HepG2 (cell line): Measurements from ENCODE around the gene EIF3L. TPM values are rescaled to one million over a fixed set of nuclear protein-coding genes. Genes with fewer than 3 reads are reported as not detected.

ENCODE experiments used
- AGO2 ChIP-seq: fragments of 200-400 bp; formaldehyde crosslinking; optimal IDR thresholded peaks from 2 replicates; pipeline ENCODE3; 2017; ENCODE audit warnings: mild to moderate bottlenecking, low read depth, low read length, moderate library complexity
- ARNT ChIP-seq: fragments of 450-650 bp; IDR thresholded peaks from 2 replicates; pipeline ENCODE4 v1.6.1; 2017
- DNMT3B ChIP-seq: conservative IDR thresholded peaks from 2 replicates; pipeline ENCODE4 v1.6.1; 2016; ENCODE audit warnings: missing biosample characterization, control low read depth
- GATAD1 ChIP-seq: IDR thresholded peaks from 2 replicates; pipeline ENCODE4 v1.6.1; 2016; ENCODE audit warnings: missing genetic modification reagents, missing compliant biosample characterization
- HOXA3 ChIP-seq: sonication (generic); formaldehyde crosslinking; IDR thresholded peaks from 2 replicates; pipeline ENCODE4 v1.5.0; 2020; ENCODE audit warnings: missing genetic modification reagents
- KLF15 ChIP-seq: sonication (generic); formaldehyde crosslinking; IDR thresholded peaks from 2 replicates; pipeline ENCODE4 v1.8.1; 2023; ENCODE audit warnings: borderline replicate concordance, mild to moderate bottlenecking, inconsistent platforms, missing genetic modification reagents, mixed read lengths
- NFYB ChIP-seq: sonication (generic); formaldehyde crosslinking; IDR thresholded peaks from 2 replicates; pipeline ENCODE4 v1.4.0; 2020; ENCODE audit warnings: missing genetic modification reagents
- NKX3-1 ChIP-seq: sonication (generic); formaldehyde crosslinking; IDR thresholded peaks from 2 replicates; pipeline ENCODE4 v1.5.0; 2020; ENCODE audit warnings: missing genetic modification reagents
- PPARG ChIP-seq: conservative IDR thresholded peaks from 2 replicates; pipeline ENCODE4 v1.6.1; 2016; ENCODE audit warnings: missing biosample characterization, missing genetic modification reagents
- RARA ChIP-seq: IDR thresholded peaks from 2 replicates; pipeline ENCODE4 v1.6.1; 2016; ENCODE audit warnings: missing genetic modification reagents, missing compliant biosample characterization
- REXO4 ChIP-seq: sonication (generic); formaldehyde crosslinking; IDR thresholded peaks from 2 replicates; pipeline ENCODE4 v1.8.0; 2022; ENCODE audit warnings: missing genetic modification reagents, mild to moderate bottlenecking, borderline replicate concordance
- TEAD2 ChIP-seq: sonication (generic); formaldehyde crosslinking; IDR thresholded peaks from 2 replicates; pipeline ENCODE4 v1.9.0; 2021; ENCODE audit warnings: missing genetic modification reagents
- ZNF138 ChIP-seq: sonication (generic); formaldehyde crosslinking; IDR thresholded peaks from 2 replicates; pipeline ENCODE4 v1.5.0; 2020; ENCODE audit warnings: mild to moderate bottlenecking, low read depth, missing genetic modification reagents
- ZNF20 ChIP-seq: sonication (generic); formaldehyde crosslinking; IDR thresholded peaks from 2 replicates; pipeline ENCODE4 v1.4.0; 2020; ENCODE audit warnings: mild to moderate bottlenecking, moderate library complexity, missing genetic modification reagents
- ZNF34 ChIP-seq: sonication (generic); formaldehyde crosslinking; IDR thresholded peaks from 2 replicates; pipeline ENCODE4 v1.4.0; 2020; ENCODE audit warnings: mild to moderate bottlenecking, missing genetic modification reagents, borderline replicate concordance
- ZNF44 ChIP-seq: sonication (generic); formaldehyde crosslinking; IDR thresholded peaks from 2 replicates; pipeline ENCODE4 v1.5.1; 2020; ENCODE audit warnings: mild to moderate bottlenecking, missing genetic modification reagents
- ZNF619 ChIP-seq: sonication (generic); formaldehyde crosslinking; IDR thresholded peaks from 2 replicates; pipeline ENCODE4 v1.4.0; 2020; ENCODE audit warnings: mild to moderate bottlenecking, missing genetic modification reagents
- ZNF672 ChIP-seq: sonication (generic); formaldehyde crosslinking; IDR thresholded peaks from 2 replicates; pipeline ENCODE4 v1.8.1; 2022; ENCODE audit warnings: missing genetic modification reagents
- ZNF724P ChIP-seq: sonication (generic); formaldehyde crosslinking; IDR thresholded peaks from 2 replicates; pipeline ENCODE4 v1.8.0; 2022; ENCODE audit warnings: missing genetic modification reagents, borderline replicate concordance
- ZNF768 ChIP-seq: sonication (generic); formaldehyde crosslinking; IDR thresholded peaks from 2 replicates; pipeline ENCODE4 v1.4.0; 2020; ENCODE audit warnings: missing genetic modification reagents
- ZNF776 ChIP-seq: sonication (generic); formaldehyde crosslinking; IDR thresholded peaks from 2 replicates; pipeline ENCODE4 v1.4.0; 2020; ENCODE audit warnings: mild to moderate bottlenecking, missing genetic modification reagents
- ZNF777 ChIP-seq: sonication (generic); formaldehyde crosslinking; IDR thresholded peaks from 2 replicates; pipeline ENCODE4 v1.4.0; 2020; ENCODE audit warnings: missing genetic modification reagents
- polyA plus RNA-seq, 8 experiments: library from polyadenylated mRNA; depleted of rRNA in 3 of 8; stranded (reverse) in 7 of 8; unstranded in 1 of 8; fragments of >200 nt; fragmentation: Illumina TruSeq in 4 of 8; extraction: Trizol in 4 of 8; gene quantifications; 2 replicates each; pipeline versions ENCODE4 v1.2.1 to v1.2.3, GENCODE V29; 2011 to 2016; ENCODE audit warnings: low read depth in 4 of 8, missing spikeins in 1 of 8, mixed read lengths in 1 of 8; ENCODE audit not compliant: insufficient read depth in 1 of 8
- total RNA-seq, 5 experiments: library from RNA; depleted of rRNA; stranded (reverse); fragments of >200 nt; fragmentation: Illumina TruSeq; extraction: Trizol; gene quantifications; 2 replicates each; pipeline ENCODE4 v1.2.3, GENCODE V29; 2016; ENCODE audit warnings: low read depth in 1 of 5
- TF ChIP-seq, protein P1 (sequence below): sonication (generic); formaldehyde crosslinking; IDR thresholded peaks from 2 replicates; pipeline ENCODE4 v1.4.0; 2020; ENCODE audit warnings: missing genetic modification reagents, borderline replicate concordance
- TF ChIP-seq, protein P2 (sequence below): sonication (generic); formaldehyde crosslinking; IDR thresholded peaks from 2 replicates; pipeline ENCODE4 v1.8.0; 2022; ENCODE audit warnings: mild to moderate bottlenecking, missing genetic modification reagents; ENCODE audit not compliant: insufficient replicate concordance
- TF ChIP-seq, protein P3 (sequence below), 2 experiments: sonication (generic) in 1 of 2; formaldehyde crosslinking in 1 of 2; IDR thresholded peaks; 2 replicates each; pipeline versions ENCODE4 v1.4.0 to v1.6.1; 2016 to 2020; ENCODE audit warnings: borderline replicate concordance in 1 of 2, low read depth in 1 of 2, mild to moderate bottlenecking in 1 of 2, missing genetic modification reagents in 1 of 2

Gene EIF3L
- total and polyA plus RNA-seq, 2 of the 13 experiments (the other 11 are each of a cell fraction or from before 2014, with no cell fraction given): 514 to 793 TPM

GRCh38 chr22:37849089-37849751 lies at the start of gene EIF3L (continued):
- TF ChIP-seq ZNF768 (peak; percentile 61), ZNF44 (CRISPR knock-in tag) (no peak), TEAD2 (no peak), ZNF776 (CRISPR knock-in tag) (no peak), ZNF34 (CRISPR knock-in tag) (0 out of 2 replicates have a peak, but pooled peaks have one; percentile 77), ARNT (no peak), ZNF619 (no peak), KLF15 (no peak), RARA (CRISPR knock-in tag) (0 out of 2 replicates have a peak, but pooled peaks have one; percentile 22), ZNF724P (CRISPR knock-in tag) (peak; percentile 49; the same call in 1 of the 2 replicates), HOXA3 (CRISPR knock-in tag) (peak; percentile 89), DNMT3B (CRISPR knock-in tag) (peak; percentile 70; the same call in 1 of the 2 replicates), ZNF672 (CRISPR knock-in tag) (no peak), NFYB (CRISPR knock-in tag) (peak; percentile 38), PPARG (no peak), GATAD1 (CRISPR knock-in tag) (peak; percentile 93), ZNF138 (CRISPR knock-in tag) (no peak; the same call in 1 of the 2 replicates), NKX3-1 (CRISPR knock-in tag) (peak; percentile 91), AGO2 (peak; percentile 47), ZNF777 (CRISPR knock-in tag) (peak; percentile 63), ZNF20 (CRISPR knock-in tag) (no peak), REXO4 (CRISPR knock-in tag) (no peak)
- TF ChIP-seq, protein P1, sequence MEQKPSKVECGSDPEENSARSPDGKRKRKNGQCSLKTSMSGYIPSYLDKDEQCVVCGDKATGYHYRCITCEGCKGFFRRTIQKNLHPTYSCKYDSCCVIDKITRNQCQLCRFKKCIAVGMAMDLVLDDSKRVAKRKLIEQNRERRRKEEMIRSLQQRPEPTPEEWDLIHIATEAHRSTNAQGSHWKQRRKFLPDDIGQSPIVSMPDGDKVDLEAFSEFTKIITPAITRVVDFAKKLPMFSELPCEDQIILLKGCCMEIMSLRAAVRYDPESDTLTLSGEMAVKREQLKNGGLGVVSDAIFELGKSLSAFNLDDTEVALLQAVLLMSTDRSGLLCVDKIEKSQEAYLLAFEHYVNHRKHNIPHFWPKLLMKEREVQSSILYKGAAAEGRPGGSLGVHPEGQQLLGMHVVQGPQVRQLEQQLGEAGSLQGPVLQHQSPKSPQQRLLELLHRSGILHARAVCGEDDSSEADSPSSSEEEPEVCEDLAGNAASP (CRISPR knock-in tag): 0 out of 2 replicates have a peak, but pooled peaks have one; percentile 48
- TF ChIP-seq, protein P2, sequence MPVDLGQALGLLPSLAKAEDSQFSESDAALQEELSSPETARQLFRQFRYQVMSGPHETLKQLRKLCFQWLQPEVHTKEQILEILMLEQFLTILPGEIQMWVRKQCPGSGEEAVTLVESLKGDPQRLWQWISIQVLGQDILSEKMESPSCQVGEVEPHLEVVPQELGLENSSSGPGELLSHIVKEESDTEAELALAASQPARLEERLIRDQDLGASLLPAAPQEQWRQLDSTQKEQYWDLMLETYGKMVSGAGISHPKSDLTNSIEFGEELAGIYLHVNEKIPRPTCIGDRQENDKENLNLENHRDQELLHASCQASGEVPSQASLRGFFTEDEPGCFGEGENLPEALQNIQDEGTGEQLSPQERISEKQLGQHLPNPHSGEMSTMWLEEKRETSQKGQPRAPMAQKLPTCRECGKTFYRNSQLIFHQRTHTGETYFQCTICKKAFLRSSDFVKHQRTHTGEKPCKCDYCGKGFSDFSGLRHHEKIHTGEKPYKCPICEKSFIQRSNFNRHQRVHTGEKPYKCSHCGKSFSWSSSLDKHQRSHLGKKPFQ (CRISPR knock-in tag): peak; percentile 67
- TF ChIP-seq, protein P3, sequence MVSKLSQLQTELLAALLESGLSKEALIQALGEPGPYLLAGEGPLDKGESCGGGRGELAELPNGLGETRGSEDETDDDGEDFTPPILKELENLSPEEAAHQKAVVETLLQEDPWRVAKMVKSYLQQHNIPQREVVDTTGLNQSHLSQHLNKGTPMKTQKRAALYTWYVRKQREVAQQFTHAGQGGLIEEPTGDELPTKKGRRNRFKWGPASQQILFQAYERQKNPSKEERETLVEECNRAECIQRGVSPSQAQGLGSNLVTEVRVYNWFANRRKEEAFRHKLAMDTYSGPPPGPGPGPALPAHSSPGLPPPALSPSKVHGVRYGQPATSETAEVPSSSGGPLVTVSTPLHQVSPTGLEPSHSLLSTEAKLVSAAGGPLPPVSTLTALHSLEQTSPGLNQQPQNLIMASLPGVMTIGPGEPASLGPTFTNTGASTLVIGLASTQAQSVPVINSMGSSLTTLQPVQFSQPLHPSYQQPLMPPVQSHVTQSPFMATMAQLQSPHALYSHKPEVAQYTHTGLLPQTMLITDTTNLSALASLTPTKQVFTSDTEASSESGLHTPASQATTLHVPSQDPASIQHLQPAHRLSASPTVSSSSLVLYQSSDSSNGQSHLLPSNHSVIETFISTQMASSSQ (IDR thresholded peaks at IDR 0.05; ENCODE audit: low read depth): no peak
- TF ChIP-seq, protein P3 (CRISPR knock-in tag; IDR thresholded peaks at IDR 0.05; ENCODE audit: borderline replicate concordance): peak; percentile 64
